ENCODE results near the gene TUBG1. TPM values are rescaled to one million over a fixed set of nuclear protein-coding genes. Genes with fewer than 3 reads are reported as not detected.

The TUBG1 gene
- total and polyA plus RNA-seq, 9 of the 15 experiments (the other 6 are each of a cell fraction or from before 2014, with no cell fraction given): 33.1 to 147 (median 66.0) TPM

DNA sequence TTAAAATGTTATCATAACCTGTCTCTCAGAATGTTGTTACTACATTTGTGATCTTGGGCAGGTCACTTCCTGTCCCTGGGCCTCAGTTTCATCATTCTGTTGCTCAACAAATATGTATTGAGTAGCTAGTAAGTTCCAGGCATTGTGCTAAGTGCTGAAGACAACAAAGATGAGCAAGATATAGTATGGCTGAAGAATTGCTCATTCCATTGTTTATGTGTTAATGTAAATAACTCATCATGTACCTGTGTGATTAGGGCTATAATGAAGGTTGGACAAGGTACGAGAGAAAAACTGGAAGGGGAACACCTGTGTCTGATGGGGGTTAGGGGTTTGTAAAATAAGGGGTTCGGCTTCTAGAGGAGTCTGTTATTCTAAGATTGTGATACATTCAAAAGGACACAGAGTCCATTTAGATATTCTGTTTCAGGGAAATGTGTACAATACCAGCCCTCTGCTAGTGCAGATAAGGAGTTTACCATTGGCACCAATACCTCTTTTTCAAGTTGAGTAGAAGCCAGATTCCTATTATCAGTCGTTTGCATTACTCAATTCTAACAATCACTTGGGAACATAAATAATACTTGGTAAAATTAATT is 20.0 kb downstream of the TUBG1 start (continued):
- TF ChIP-seq, protein P1, sequence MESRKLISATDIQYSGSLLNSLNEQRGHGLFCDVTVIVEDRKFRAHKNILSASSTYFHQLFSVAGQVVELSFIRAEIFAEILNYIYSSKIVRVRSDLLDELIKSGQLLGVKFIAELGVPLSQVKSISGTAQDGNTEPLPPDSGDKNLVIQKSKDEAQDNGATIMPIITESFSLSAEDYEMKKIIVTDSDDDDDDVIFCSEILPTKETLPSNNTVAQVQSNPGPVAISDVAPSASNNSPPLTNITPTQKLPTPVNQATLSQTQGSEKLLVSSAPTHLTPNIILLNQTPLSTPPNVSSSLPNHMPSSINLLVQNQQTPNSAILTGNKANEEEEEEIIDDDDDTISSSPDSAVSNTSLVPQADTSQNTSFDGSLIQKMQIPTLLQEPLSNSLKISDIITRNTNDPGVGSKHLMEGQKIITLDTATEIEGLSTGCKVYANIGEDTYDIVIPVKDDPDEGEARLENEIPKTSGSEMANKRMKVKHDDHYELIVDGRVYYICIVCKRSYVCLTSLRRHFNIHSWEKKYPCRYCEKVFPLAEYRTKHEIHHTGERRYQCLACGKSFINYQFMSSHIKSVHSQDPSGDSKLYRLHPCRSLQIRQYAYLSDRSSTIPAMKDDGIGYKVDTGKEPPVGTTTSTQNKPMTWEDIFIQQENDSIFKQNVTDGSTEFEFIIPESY (CRISPR knock-in tag; IDR thresholded peaks at IDR 0.05): no peak
- TF ChIP-seq ZNF217 (CRISPR knock-in tag; IDR thresholded peaks at IDR 0.05) (no peak), ZNF24 (IDR thresholded peaks at IDR 0.05) (no peak), FOXM1 (IDR thresholded peaks at IDR 0.05; ENCODE audit: low read depth) (peak; percentile 57), FOXM1 (CRISPR knock-in tag; IDR thresholded peaks at IDR 0.05; ENCODE audit: low read depth) (no peak), POLR2AphosphoS2 (IDR thresholded peaks at IDR 0.05; ENCODE audit: low read length) (no peak), TAF7 (tag; IDR thresholded peaks at IDR 0.05) (no peak), KDM2B (CRISPR knock-in tag; IDR thresholded peaks at IDR 0.05) (no peak), TAL1 (IDR thresholded peaks at IDR 0.05) (peak; percentile 91)
- TF ChIP-seq, protein P2, sequence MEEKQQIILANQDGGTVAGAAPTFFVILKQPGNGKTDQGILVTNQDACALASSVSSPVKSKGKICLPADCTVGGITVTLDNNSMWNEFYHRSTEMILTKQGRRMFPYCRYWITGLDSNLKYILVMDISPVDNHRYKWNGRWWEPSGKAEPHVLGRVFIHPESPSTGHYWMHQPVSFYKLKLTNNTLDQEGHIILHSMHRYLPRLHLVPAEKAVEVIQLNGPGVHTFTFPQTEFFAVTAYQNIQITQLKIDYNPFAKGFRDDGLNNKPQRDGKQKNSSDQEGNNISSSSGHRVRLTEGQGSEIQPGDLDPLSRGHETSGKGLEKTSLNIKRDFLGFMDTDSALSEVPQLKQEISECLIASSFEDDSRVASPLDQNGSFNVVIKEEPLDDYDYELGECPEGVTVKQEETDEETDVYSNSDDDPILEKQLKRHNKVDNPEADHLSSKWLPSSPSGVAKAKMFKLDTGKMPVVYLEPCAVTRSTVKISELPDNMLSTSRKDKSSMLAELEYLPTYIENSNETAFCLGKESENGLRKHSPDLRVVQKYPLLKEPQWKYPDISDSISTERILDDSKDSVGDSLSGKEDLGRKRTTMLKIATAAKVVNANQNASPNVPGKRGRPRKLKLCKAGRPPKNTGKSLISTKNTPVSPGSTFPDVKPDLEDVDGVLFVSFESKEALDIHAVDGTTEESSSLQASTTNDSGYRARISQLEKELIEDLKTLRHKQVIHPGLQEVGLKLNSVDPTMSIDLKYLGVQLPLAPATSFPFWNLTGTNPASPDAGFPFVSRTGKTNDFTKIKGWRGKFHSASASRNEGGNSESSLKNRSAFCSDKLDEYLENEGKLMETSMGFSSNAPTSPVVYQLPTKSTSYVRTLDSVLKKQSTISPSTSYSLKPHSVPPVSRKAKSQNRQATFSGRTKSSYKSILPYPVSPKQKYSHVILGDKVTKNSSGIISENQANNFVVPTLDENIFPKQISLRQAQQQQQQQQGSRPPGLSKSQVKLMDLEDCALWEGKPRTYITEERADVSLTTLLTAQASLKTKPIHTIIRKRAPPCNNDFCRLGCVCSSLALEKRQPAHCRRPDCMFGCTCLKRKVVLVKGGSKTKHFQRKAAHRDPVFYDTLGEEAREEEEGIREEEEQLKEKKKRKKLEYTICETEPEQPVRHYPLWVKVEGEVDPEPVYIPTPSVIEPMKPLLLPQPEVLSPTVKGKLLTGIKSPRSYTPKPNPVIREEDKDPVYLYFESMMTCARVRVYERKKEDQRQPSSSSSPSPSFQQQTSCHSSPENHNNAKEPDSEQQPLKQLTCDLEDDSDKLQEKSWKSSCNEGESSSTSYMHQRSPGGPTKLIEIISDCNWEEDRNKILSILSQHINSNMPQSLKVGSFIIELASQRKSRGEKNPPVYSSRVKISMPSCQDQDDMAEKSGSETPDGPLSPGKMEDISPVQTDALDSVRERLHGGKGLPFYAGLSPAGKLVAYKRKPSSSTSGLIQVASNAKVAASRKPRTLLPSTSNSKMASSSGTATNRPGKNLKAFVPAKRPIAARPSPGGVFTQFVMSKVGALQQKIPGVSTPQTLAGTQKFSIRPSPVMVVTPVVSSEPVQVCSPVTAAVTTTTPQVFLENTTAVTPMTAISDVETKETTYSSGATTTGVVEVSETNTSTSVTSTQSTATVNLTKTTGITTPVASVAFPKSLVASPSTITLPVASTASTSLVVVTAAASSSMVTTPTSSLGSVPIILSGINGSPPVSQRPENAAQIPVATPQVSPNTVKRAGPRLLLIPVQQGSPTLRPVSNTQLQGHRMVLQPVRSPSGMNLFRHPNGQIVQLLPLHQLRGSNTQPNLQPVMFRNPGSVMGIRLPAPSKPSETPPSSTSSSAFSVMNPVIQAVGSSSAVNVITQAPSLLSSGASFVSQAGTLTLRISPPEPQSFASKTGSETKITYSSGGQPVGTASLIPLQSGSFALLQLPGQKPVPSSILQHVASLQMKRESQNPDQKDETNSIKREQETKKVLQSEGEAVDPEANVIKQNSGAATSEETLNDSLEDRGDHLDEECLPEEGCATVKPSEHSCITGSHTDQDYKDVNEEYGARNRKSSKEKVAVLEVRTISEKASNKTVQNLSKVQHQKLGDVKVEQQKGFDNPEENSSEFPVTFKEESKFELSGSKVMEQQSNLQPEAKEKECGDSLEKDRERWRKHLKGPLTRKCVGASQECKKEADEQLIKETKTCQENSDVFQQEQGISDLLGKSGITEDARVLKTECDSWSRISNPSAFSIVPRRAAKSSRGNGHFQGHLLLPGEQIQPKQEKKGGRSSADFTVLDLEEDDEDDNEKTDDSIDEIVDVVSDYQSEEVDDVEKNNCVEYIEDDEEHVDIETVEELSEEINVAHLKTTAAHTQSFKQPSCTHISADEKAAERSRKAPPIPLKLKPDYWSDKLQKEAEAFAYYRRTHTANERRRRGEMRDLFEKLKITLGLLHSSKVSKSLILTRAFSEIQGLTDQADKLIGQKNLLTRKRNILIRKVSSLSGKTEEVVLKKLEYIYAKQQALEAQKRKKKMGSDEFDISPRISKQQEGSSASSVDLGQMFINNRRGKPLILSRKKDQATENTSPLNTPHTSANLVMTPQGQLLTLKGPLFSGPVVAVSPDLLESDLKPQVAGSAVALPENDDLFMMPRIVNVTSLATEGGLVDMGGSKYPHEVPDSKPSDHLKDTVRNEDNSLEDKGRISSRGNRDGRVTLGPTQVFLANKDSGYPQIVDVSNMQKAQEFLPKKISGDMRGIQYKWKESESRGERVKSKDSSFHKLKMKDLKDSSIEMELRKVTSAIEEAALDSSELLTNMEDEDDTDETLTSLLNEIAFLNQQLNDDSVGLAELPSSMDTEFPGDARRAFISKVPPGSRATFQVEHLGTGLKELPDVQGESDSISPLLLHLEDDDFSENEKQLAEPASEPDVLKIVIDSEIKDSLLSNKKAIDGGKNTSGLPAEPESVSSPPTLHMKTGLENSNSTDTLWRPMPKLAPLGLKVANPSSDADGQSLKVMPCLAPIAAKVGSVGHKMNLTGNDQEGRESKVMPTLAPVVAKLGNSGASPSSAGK (IDR thresholded peaks at IDR 0.05): no peak
- TF ChIP-seq, protein P3, sequence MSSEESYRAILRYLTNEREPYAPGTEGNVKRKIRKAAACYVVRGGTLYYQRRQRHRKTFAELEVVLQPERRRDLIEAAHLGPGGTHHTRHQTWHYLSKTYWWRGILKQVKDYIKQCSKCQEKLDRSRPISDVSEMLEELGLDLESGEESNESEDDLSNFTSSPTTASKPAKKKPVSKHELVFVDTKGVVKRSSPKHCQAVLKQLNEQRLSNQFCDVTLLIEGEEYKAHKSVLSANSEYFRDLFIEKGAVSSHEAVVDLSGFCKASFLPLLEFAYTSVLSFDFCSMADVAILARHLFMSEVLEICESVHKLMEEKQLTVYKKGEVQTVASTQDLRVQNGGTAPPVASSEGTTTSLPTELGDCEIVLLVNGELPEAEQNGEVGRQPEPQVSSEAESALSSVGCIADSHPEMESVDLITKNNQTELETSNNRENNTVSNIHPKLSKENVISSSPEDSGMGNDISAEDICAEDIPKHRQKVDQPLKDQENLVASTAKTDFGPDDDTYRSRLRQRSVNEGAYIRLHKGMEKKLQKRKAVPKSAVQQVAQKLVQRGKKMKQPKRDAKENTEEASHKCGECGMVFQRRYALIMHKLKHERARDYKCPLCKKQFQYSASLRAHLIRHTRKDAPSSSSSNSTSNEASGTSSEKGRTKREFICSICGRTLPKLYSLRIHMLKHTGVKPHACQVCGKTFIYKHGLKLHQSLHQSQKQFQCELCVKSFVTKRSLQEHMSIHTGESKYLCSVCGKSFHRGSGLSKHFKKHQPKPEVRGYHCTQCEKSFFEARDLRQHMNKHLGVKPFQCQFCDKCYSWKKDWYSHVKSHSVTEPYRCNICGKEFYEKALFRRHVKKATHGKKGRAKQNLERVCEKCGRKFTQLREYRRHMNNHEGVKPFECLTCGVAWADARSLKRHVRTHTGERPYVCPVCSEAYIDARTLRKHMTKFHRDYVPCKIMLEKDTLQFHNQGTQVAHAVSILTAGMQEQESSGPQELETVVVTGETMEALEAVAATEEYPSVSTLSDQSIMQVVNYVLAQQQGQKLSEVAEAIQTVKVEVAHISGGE (CRISPR knock-in tag; IDR thresholded peaks at IDR 0.05): no peak
